ENCODE results near the gene POLR1H. TPM values are rescaled to one million over a fixed set of nuclear protein-coding genes. Genes with fewer than 3 reads are reported as not detected.

The POLR1H gene
- total RNA-seq, 1 experiment from 2014 or later, result 42.6 TPM

- TF ChIP-seq ATF3 (IDR thresholded peaks at IDR 0.05), result no peak
- no peak for TF ChIP-seq SP1 (IDR thresholded peaks at IDR 0.05; ENCODE audit: low read depth)
- TF ChIP-seq JUND (IDR thresholded peaks at IDR 0.05), result no peak
- no peak for TF ChIP-seq MAX (IDR thresholded peaks at IDR 0.05)
- TF ChIP-seq TCF7L2 (IDR thresholded peaks at IDR 0.05; ENCODE audit: borderline replicate concordance, extremely low read depth, insufficient read depth, insufficient read length), result no peak
- Histone ChIP-seq H3K9ac (ENCODE audit: low read length) (no peak overlapping the region), H3K27ac (ENCODE audit: low read depth, low read length) (no peak overlapping the region), H3K79me2 (ENCODE audit: insufficient read depth, low read length) (peaks cover 45% of the 10 kb centered on the region), H3K4me2 (ENCODE audit: low read length) (peak overlapping the region; percentile 96), H3K27me3 (ENCODE audit: insufficient read depth, low read length) (no peaks in the 10 kb centered on the region), H3K9me3 (ENCODE audit: control insufficient read depth in 1 of 2, insufficient read depth in 1 of 2, low read depth in 1 of 2, low read length in 2 of 2) (no peaks in the 10 kb centered on the region), H3K4me1 (ENCODE audit: control insufficient read depth in 1 of 2, insufficient read depth in 2 of 2, low read length in 2 of 2) (peaks cover 14 to 24% of the 10 kb centered on the region in 2 experiments; a peak in 3 of 4 replicates), H4K20me1 (ENCODE audit: insufficient read depth) (no peaks in the 10 kb centered on the region), H3K9me2 (ENCODE audit: insufficient read depth) (no peaks in the 10 kb centered on the region), H3K4me3 (replicated peaks in 1 of 2; ENCODE audit: low read depth in 1 of 2, low read length in 2 of 2) (peak overlapping the region; percentile 93 to 100), H2AFZ (ENCODE audit: low read depth, low read length, poor library complexity, severe bottlenecking) (no peak overlapping the region), H3K36me3 (ENCODE audit: control insufficient read depth in 1 of 2, insufficient read depth in 2 of 2, low read length in 2 of 2) (peaks cover 0 to 13% of the 10 kb centered on the region in 2 experiments; a peak in 3 of 4 replicates)
- ChIA-PET CTCF (no interaction called here), POLR2A (interaction anchor here (2.3 kb wide), 1 partner anchor 39 kb away, joined by 6 read pairs; no protein-coding TSS in a partner anchor), RAD21 (ENCODE audit: low non-redundant PET in 1 of 2, low total read pairs in 2 of 2, uncharacterized antibody in 2 of 2, unreplicated experiment in 2 of 2) (interaction anchor here in 1 of 2 experiments (1.3 kb wide), 1 partner anchor 39 kb away, joined by 4 read pairs; no protein-coding TSS in a partner anchor)
- BruUV-seq (replicated peaks), result no TSS peak
- DNase-seq (ENCODE audit: low read depth, low spot score), result no peak
- ATAC-seq, result no peak
- intact Hi-C loops (cut with micrococcal nuclease), result no loop called here
Measured at GRCh38 chr6:30062471-30063178, 1.6 kb downstream of the POLR1H start.

GRCh38 chr6:30063315-30063714 is 2.2 kb downstream of the POLR1H start:
- Histone ChIP-seq H3K36me3 (ENCODE audit: control insufficient read depth in 1 of 2, insufficient read depth in 2 of 2, low read length in 2 of 2) (peaks cover 0 to 13% of the 10 kb centered on the region in 2 experiments; a peak in 2 of 4 replicates), H3K4me1 (ENCODE audit: control insufficient read depth in 1 of 2, insufficient read depth in 2 of 2, low read length in 2 of 2) (peaks cover 14 to 31% of the 10 kb centered on the region in 2 experiments; a peak in 3 of 4 replicates), H3K27me3 (ENCODE audit: insufficient read depth, low read length) (no peaks in the 10 kb centered on the region), H3K9ac (ENCODE audit: low read length) (no peak overlapping the region), H3K4me2 (ENCODE audit: low read length) (no peak overlapping the region), H2AFZ (ENCODE audit: low read depth, low read length, poor library complexity, severe bottlenecking) (no peak overlapping the region), H3K9me2 (ENCODE audit: insufficient read depth) (no peaks in the 10 kb centered on the region), H3K9me3 (ENCODE audit: control insufficient read depth in 1 of 2, insufficient read depth in 1 of 2, low read depth in 1 of 2, low read length in 2 of 2) (no peaks in the 10 kb centered on the region), H3K79me2 (ENCODE audit: insufficient read depth, low read length) (peaks cover 52% of the 10 kb centered on the region), H3K27ac (ENCODE audit: low read depth, low read length) (no peak overlapping the region), H4K20me1 (ENCODE audit: insufficient read depth) (no peaks in the 10 kb centered on the region), H3K4me3 (replicated peaks in 1 of 2; ENCODE audit: low read depth in 1 of 2, low read length in 2 of 2) (no peak overlapping the region)
- DNase-seq (ENCODE audit: low read depth, low spot score) (no peak), ATAC-seq (no peak)
- CTCF ChIA-PET, result no interaction called here
- POLR2A ChIA-PET, result no interaction called here
- RAD21 ChIA-PET (ENCODE audit: low non-redundant PET in 1 of 2, low total read pairs in 2 of 2, uncharacterized antibody in 2 of 2, unreplicated experiment in 2 of 2), result interaction anchor here in 1 of 2 experiments (0.7 kb wide), 1 partner anchor 38 kb away, joined by 3 read pairs; no protein-coding TSS in a partner anchor
- intact Hi-C loops (cut with micrococcal nuclease), result no loop called here
- no TSS peak for BruUV-seq (replicated peaks)
- no peak for TF ChIP-seq POLR2AphosphoS5 (IDR thresholded peaks at IDR 0.05; ENCODE audit: low read depth, low read length)
- no peak for TF ChIP-seq POLR2A (IDR thresholded peaks at IDR 0.05; ENCODE audit: borderline replicate concordance, extremely low read depth, insufficient read depth, insufficient read length)
- TF ChIP-seq REST (IDR thresholded peaks at IDR 0.05; ENCODE audit: low read depth), result no peak
- TF ChIP-seq JUND (IDR thresholded peaks at IDR 0.05), result no peak
- no peak for TF ChIP-seq ZFX (IDR thresholded peaks at IDR 0.05)
- TF ChIP-seq EZH2 (IDR thresholded peaks at IDR 0.05), result no peak
- no peak for TF ChIP-seq EGR1 (IDR thresholded peaks at IDR 0.05; ENCODE audit: low read depth)
- TF ChIP-seq SP1 (IDR thresholded peaks at IDR 0.05; ENCODE audit: low read depth), result no peak
- no peak for TF ChIP-seq EZH2phosphoT487 (IDR thresholded peaks at IDR 0.05; ENCODE audit: borderline replicate concordance)
- TF ChIP-seq RAD21 (IDR thresholded peaks at IDR 0.05; ENCODE audit: low read depth), result no peak
- no peak for TF ChIP-seq ELF1 (IDR thresholded peaks at IDR 0.05; ENCODE audit: borderline replicate concordance, low read depth)

Measured in HCT116 (cell line).